SK-N-SH treated with all-trans-retinoic acid at 6 μM for 48 hours (cell line): ENCODE results near the gene ORC3.

Source experiments
- ISL1 ChIP-seq: fragments of 250-450 bp; sonication (Bioruptor Pico); IDR thresholded peaks from 2 replicates; pipeline ENCODE4 v2.1.2; 2022; ENCODE audit warnings: mild to moderate bottlenecking, moderate library complexity
- PATZ1 ChIP-seq: fragments of 250-450 bp; sonication (Bioruptor Pico); IDR thresholded peaks from 2 replicates; pipeline ENCODE4 v1.8.0; 2020; ENCODE audit warnings: mild to moderate bottlenecking, moderate library complexity, borderline replicate concordance
- RARB ChIP-seq: fragments of 250-450 bp; sonication (Bioruptor Pico); IDR thresholded peaks from 2 replicates; pipeline ENCODE4 v1.8.0; 2021; ENCODE audit warnings: mild to moderate bottlenecking, moderate library complexity
- SNAI2 ChIP-seq: fragments of 250-450 bp; sonication (Bioruptor Pico); IDR thresholded peaks from 2 replicates; pipeline ENCODE4 v1.5.0; 2020; ENCODE audit warnings: mild to moderate bottlenecking, moderate library complexity
- TSHZ2 ChIP-seq: fragments of 250-450 bp; sonication (Bioruptor Pico); IDR thresholded peaks from 2 replicates; pipeline ENCODE4 v1.5.0; 2020; ENCODE audit warnings: mild to moderate bottlenecking, moderate library complexity
- ZFP3 ChIP-seq: fragments of 250-450 bp; sonication (Bioruptor Pico); IDR thresholded peaks from 2 replicates; pipeline ENCODE4 v1.5.0; 2020; ENCODE audit warnings: mild to moderate bottlenecking, moderate library complexity
- TF ChIP-seq, protein P1 (sequence below): fragments of 250-450 bp; sonication (Bioruptor Pico); IDR thresholded peaks from 2 replicates; pipeline ENCODE4 v1.5.1; 2020; ENCODE audit warnings: low read depth, mild to moderate bottlenecking, moderate library complexity

DNA sequence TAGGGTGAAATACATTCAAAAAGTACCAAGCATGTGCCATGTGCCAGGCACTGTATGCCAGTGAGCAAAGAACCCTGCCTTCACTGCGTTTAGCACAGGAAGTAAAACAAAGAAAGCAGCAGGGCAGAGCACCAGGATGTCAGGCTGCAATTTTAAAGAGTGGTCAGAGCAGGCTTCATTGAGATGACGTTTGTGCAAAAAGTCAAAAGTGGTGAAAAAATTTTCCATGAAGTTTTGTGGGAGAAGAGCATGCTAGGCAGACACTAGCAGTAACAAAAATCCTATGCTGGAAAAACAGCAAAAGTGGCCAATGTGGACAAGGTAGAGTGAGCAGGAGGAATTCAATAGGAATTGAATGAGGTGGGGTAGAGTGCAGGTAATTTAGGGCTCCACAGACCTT, 80.8 kb downstream of the ORC3 start:
- TF ChIP-seq TSHZ2 (CRISPR knock-in tag) (no peak), RARB (CRISPR knock-in tag) (no peak), ISL1 (CRISPR knock-in tag) (no peak), SNAI2 (CRISPR knock-in tag) (no peak), PATZ1 (CRISPR knock-in tag) (no peak), ZFP3 (CRISPR knock-in tag) (no peak)
- TF ChIP-seq, protein P1, sequence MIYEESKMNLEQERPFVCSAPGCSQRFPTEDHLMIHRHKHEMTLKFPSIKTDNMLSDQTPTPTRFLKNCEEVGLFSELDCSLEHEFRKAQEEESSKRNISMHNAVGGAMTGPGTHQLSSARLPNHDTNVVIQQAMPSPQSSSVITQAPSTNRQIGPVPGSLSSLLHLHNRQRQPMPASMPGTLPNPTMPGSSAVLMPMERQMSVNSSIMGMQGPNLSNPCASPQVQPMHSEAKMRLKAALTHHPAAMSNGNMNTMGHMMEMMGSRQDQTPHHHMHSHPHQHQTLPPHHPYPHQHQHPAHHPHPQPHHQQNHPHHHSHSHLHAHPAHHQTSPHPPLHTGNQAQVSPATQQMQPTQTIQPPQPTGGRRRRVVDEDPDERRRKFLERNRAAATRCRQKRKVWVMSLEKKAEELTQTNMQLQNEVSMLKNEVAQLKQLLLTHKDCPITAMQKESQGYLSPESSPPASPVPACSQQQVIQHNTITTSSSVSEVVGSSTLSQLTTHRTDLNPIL (CRISPR knock-in tag): no peak
